IMR-90 (cell line): Measurements from ENCODE around the gene PHACTR3. TPM values are rescaled to one million over a fixed set of nuclear protein-coding genes. Genes with fewer than 3 reads are reported as not detected.

Source experiments
- ATAC-seq: fragments of 200-7000 bp; cut with Tn5 transposase; 2 replicates; pipeline ENCODE4 v1.9.1; 2020; ENCODE audit warnings: low read depth, mild to moderate bottlenecking, moderate library complexity
- BruUV-seq: library from RNA; stranded (reverse); fragments of 400-500 nt; replicated peaks from 2 replicates; lab custom pipeline; 2021; lab: Mats Ljungman, UMichigan
- CTCF ChIA-PET: fragments of 300-600 bp; formaldehyde crosslinking; extraction: SDS; loops from one replicate; lab custom pipeline; 2021; ENCODE audit warnings: antibody characterized with exemption; lab: Yijun Ruan, JAX
- POLR2A ChIA-PET: fragments of 300-600 bp; sonication (Branson Sonifier 250); formaldehyde crosslinking; loops from one replicate; lab custom pipeline; 2022; ENCODE audit warnings: antibody characterized with exemption; ENCODE audit not compliant: unreplicated experiment; lab: Charles Lee
- DNase-seq: peaks from one replicate; pipeline ENCODE4 v3.0.0; 2013
- H2AFZ ChIP-seq: replicated peaks from 2 replicates; pipeline ENCODE3; 2013; ENCODE audit warnings: low read length, mild to moderate bottlenecking; ENCODE audit not compliant: poor library complexity
- H2AK5ac ChIP-seq: 2 replicates; pipeline ENCODE4 v1.6.1; 2013; ENCODE audit warnings: low read depth, low read length, inconsistent platforms
- H2AK9ac ChIP-seq: replicated peaks from 2 replicates; pipeline ENCODE3; 2013; ENCODE audit warnings: mild to moderate bottlenecking, low read depth, low read length, moderate library complexity; ENCODE audit not compliant: poor library complexity
- H2BK120ac ChIP-seq: 2 replicates; pipeline ENCODE4 v1.6.1; 2013; ENCODE audit warnings: low read depth, low read length, inconsistent platforms
- H2BK15ac ChIP-seq: 3 replicates; pipeline ENCODE4 v1.6.1; 2013; ENCODE audit warnings: low read depth, low read length, inconsistent platforms
- H2BK20ac ChIP-seq: 2 replicates; pipeline ENCODE4 v1.6.1; 2013; ENCODE audit warnings: low read depth, mild to moderate bottlenecking, inconsistent platforms, low read length, moderate library complexity
- H2BK5ac ChIP-seq: 2 replicates; pipeline ENCODE4 v1.6.1; 2013; ENCODE audit warnings: mild to moderate bottlenecking, low read depth, low read length, inconsistent platforms; ENCODE audit not compliant: poor library complexity, severe bottlenecking
- H3K14ac ChIP-seq: replicated peaks from 2 replicates; pipeline ENCODE4 v1.6.1; 2013; ENCODE audit warnings: low read depth, low read length, inconsistent platforms
- H3K18ac ChIP-seq: 2 replicates; pipeline ENCODE4 v1.6.1; 2013; ENCODE audit warnings: low read depth, low read length, control low read depth
- H3K23ac ChIP-seq: 2 replicates; pipeline ENCODE4 v1.6.1; 2013; ENCODE audit warnings: low read depth, low read length, inconsistent platforms
- H3K27ac ChIP-seq: 2 replicates; pipeline ENCODE4 v1.5.1; 2013; ENCODE audit warnings: mild to moderate bottlenecking, control low read depth, low read length; ENCODE audit not compliant: insufficient read depth
- H3K27me3 ChIP-seq: 2 replicates; pipeline ENCODE4 v1.6.1; 2013; ENCODE audit warnings: low read length; ENCODE audit not compliant: control insufficient read depth, insufficient read depth
- H3K36me3 ChIP-seq: 2 replicates; pipeline ENCODE4 v1.6.1; 2013; ENCODE audit warnings: low read length, mixed read lengths; ENCODE audit not compliant: control insufficient read depth, insufficient read depth
- H3K4ac ChIP-seq: 2 replicates; pipeline ENCODE4 v1.6.1; 2013; ENCODE audit warnings: low read depth, low read length, inconsistent platforms
- H3K4me1 ChIP-seq: 2 replicates; pipeline ENCODE4 v1.6.1; 2013; ENCODE audit warnings: low read length, mixed read lengths; ENCODE audit not compliant: control insufficient read depth, insufficient read depth
- H3K4me2 ChIP-seq: 2 replicates; pipeline ENCODE4 v1.6.1; 2013; ENCODE audit warnings: low read depth, mild to moderate bottlenecking, control low read depth, low read length, moderate library complexity
- H3K4me3 ChIP-seq: 2 replicates; pipeline ENCODE4 v1.5.1; 2013; ENCODE audit warnings: low read depth, mild to moderate bottlenecking, control low read depth, low read length, moderate library complexity; ENCODE audit not compliant: insufficient read depth
- H3K56ac ChIP-seq: 2 replicates; pipeline ENCODE4 v1.6.1; 2013; ENCODE audit warnings: low read length, inconsistent platforms; ENCODE audit not compliant: insufficient read depth; ENCODE audit errors: extremely low read depth
- H3K79me1 ChIP-seq, 2 experiments: 2 replicates each; pipeline ENCODE4 v1.6.1; 2013; ENCODE audit warnings: low read length in 2 of 2, inconsistent platforms in 1 of 2, low read depth in 1 of 2
- H3K9ac ChIP-seq: 2 replicates; pipeline ENCODE4 v1.6.1; 2013; ENCODE audit warnings: low read depth, low read length, control low read depth
- H3K9me1 ChIP-seq: 2 replicates; pipeline ENCODE4 v1.6.1; 2013; ENCODE audit warnings: low read length, inconsistent platforms; ENCODE audit not compliant: insufficient read depth
- H3K9me3 ChIP-seq: 2 replicates; pipeline ENCODE4 v1.6.1; 2013; ENCODE audit warnings: low read length; ENCODE audit not compliant: control insufficient read depth, insufficient read depth
- H4K20me1 ChIP-seq: 2 replicates; pipeline ENCODE4 v1.6.1; 2013; ENCODE audit warnings: low read length, inconsistent platforms; ENCODE audit not compliant: insufficient read depth
- H4K5ac ChIP-seq: 2 replicates; pipeline ENCODE4 v1.6.1; 2013; ENCODE audit warnings: mild to moderate bottlenecking, low read depth, low read length, control low read depth
- H4K8ac ChIP-seq, 2 experiments: 2 replicates each; pipeline ENCODE4 v1.6.1; 2013; ENCODE audit warnings: low read depth in 2 of 2, low read length in 2 of 2, control low read depth in 1 of 2, inconsistent platforms in 1 of 2
- H4K91ac ChIP-seq: 2 replicates; pipeline ENCODE4 v1.6.1; 2013; ENCODE audit warnings: low read depth, low read length, inconsistent platforms; ENCODE audit not compliant: insufficient read depth
- BHLHE40 ChIP-seq: fragments of 150-350 bp; IDR thresholded peaks from 2 replicates; pipeline ENCODE4 v1.6.1; 2016; ENCODE audit warnings: mild to moderate bottlenecking, low read depth, low read length
- CHD1 ChIP-seq: IDR thresholded peaks from 2 replicates; pipeline ENCODE4 v1.6.1; 2012; ENCODE audit warnings: low read depth, low read length, improper control_type of control experiment
- CTCF ChIP-seq: conservative IDR thresholded peaks from 2 replicates; pipeline ENCODE4 v1.5.1; 2012; ENCODE audit warnings: mild to moderate bottlenecking, low read depth, low read length, improper control_type of control experiment
- ELK1 ChIP-seq: fragments of 150-350 bp; IDR thresholded peaks from 2 replicates; pipeline ENCODE4 v1.6.1; 2016; ENCODE audit warnings: low read depth, mild to moderate bottlenecking, low read length, moderate library complexity, borderline replicate concordance
- FOS ChIP-seq: fragments of 150-350 bp; IDR thresholded peaks from 2 replicates; pipeline ENCODE4 v1.6.1; 2016; ENCODE audit warnings: low read depth, low read length
- MAFK ChIP-seq: IDR thresholded peaks from 2 replicates; pipeline ENCODE4 v1.6.1; 2012; ENCODE audit warnings: low read depth, low read length, improper control_type of control experiment
- MAZ ChIP-seq: IDR thresholded peaks from 2 replicates; pipeline ENCODE4 v1.6.1; 2012; ENCODE audit warnings: low read depth, mild to moderate bottlenecking, low read length, improper control_type of control experiment, moderate library complexity, borderline replicate concordance
- MXI1 ChIP-seq: IDR thresholded peaks from 2 replicates; pipeline ENCODE4 v1.6.1; 2012; ENCODE audit warnings: low read depth, mild to moderate bottlenecking, low read length, moderate library complexity, borderline replicate concordance
- NFE2L2 ChIP-seq: fragments of 150-350 bp; IDR thresholded peaks from 2 replicates; pipeline ENCODE4 v1.6.1; 2016; ENCODE audit warnings: low read depth, mild to moderate bottlenecking, low read length
- POLR2A ChIP-seq: IDR thresholded peaks from 2 replicates; pipeline ENCODE4 v1.6.1; 2012; ENCODE audit warnings: mild to moderate bottlenecking, low read depth, low read length
- RAD21 ChIP-seq: IDR thresholded peaks from 2 replicates; pipeline ENCODE4 v1.6.1; 2012; ENCODE audit warnings: low read length, improper control_type of control experiment
- RCOR1 ChIP-seq: IDR thresholded peaks from 2 replicates; pipeline ENCODE4 v1.6.1; 2012; ENCODE audit warnings: mild to moderate bottlenecking, low read length, improper control_type of control experiment; ENCODE audit not compliant: insufficient replicate concordance
- SMC3 ChIP-seq: fragments of 150-350 bp; IDR thresholded peaks from 2 replicates; pipeline ENCODE4 v1.6.1; 2016; ENCODE audit warnings: low read depth, mild to moderate bottlenecking, antibody characterized with exemption, low read length, moderate library complexity
- USF2 ChIP-seq: fragments of 150-350 bp; IDR thresholded peaks from 2 replicates; pipeline ENCODE4 v1.6.1; 2017; ENCODE audit warnings: mild to moderate bottlenecking, antibody characterized with exemption, low read length, low read depth
- WGBS, 2 experiments: methylation state at CpG; one replicate each; pipeline versions ENCODE4 v1.1.5 to v1.1.7; 2013; ENCODE audit warnings: missing lambda C conversion rate in 2 of 2; ENCODE audit not compliant: insufficient read length in 1 of 2; ENCODE audit errors: extremely low coverage in 2 of 2; 5-methylcytosine and 5-hydroxymethylcytosine counted together
- dilution Hi-C: fragments of 300-500 bp; cut with HindIII; formaldehyde crosslinking; loops from one replicate; pipeline ENCODE4 v1.14.3; 2018; ENCODE audit warnings: low sequenced_read_pairs; ENCODE audit not compliant: unreplicated experiment
- in situ Hi-C: fragments of 300-500 bp; cut with MboI; formaldehyde crosslinking; loops from 3 replicates; pipeline ENCODE4 v1.14.3; 2019; ENCODE audit warnings: low sequenced_read_pairs, inconsistent platforms, mixed read lengths
- intact Hi-C: fragments of 100-400 bp; cut with micrococcal nuclease; formaldehyde crosslinking; loops from 2 replicates; pipeline ENCODE4 v1.10.0; 2022
- polyA plus RNA-seq, 3 experiments: library from polyadenylated mRNA; depleted of rRNA; stranded (reverse); fragments of >200 nt; gene quantifications; 2 replicates each; pipeline ENCODE4 v1.2.3, GENCODE V29; 2012; ENCODE audit warnings: low replicate concordance in 1 of 3
- total RNA-seq: library from RNA; depleted of rRNA; stranded (reverse); fragments of >200 nt; gene quantifications from 2 replicates; pipeline ENCODE4 v1.2.3, GENCODE V29; 2012

Gene PHACTR3
- total and polyA plus RNA-seq, 2 of the 4 experiments (the other 2 are of a cell fraction) = not detected

GRCh38 chr20:59775687-59776055 is 171.3 kb downstream of the PHACTR3 start:
- Histone ChIP-seq H3K9me3 (peaks cover 9% of the 10 kb centered on the region; the same call in 1 of the 2 replicates), H4K91ac (no peak overlapping the region), H3K4me2 (no peak overlapping the region), H2BK20ac (no peak overlapping the region), H3K9ac (no peak overlapping the region), H3K79me1 (no peaks in the 10 kb centered on the region), H3K14ac (no peak overlapping the region), H4K8ac (no peak overlapping the region), H2AK5ac (no peak overlapping the region), H3K27ac (no peak overlapping the region), H3K56ac (no peak overlapping the region), H3K9me1 (no peaks in the 10 kb centered on the region), H2BK120ac (no peak overlapping the region), H2BK5ac (no peak overlapping the region), H3K18ac (no peak overlapping the region), H3K4ac (no peak overlapping the region), H3K36me3 (no peaks in the 10 kb centered on the region), H2AFZ (no peak overlapping the region), H4K20me1 (no peaks in the 10 kb centered on the region), H3K27me3 (no peaks in the 10 kb centered on the region), H3K23ac (no peak overlapping the region), H4K5ac (no peak overlapping the region), H2BK15ac (no peak overlapping the region), H3K4me1 (no peaks in the 10 kb centered on the region), H3K4me3 (no peak overlapping the region), H2AK9ac (no peak overlapping the region)
- CTCF ChIA-PET = no interaction called here
- TF ChIP-seq CHD1 (no peak), FOS (no peak), MXI1 (no peak), SMC3 (no peak), ELK1 (no peak), MAZ (no peak), POLR2A (no peak), RCOR1 (no peak), RAD21 (no peak), USF2 (no peak), NFE2L2 (no peak), CTCF (no peak), BHLHE40 (no peak), MAFK (no peak)
- in situ Hi-C loops = no loop called here
- BruUV-seq = no TSS peak
- WGBS, 2 experiments = no CpG with 5 or more reads among the region's 4 CpGs
- intact Hi-C loops = no loop called here
- dilution Hi-C loops = no loop called here
- POLR2A ChIA-PET = no interaction called here
- ATAC-seq (no peak), DNase-seq (no peak)
